ENCODE data around the gene FGF8.

DNA sequence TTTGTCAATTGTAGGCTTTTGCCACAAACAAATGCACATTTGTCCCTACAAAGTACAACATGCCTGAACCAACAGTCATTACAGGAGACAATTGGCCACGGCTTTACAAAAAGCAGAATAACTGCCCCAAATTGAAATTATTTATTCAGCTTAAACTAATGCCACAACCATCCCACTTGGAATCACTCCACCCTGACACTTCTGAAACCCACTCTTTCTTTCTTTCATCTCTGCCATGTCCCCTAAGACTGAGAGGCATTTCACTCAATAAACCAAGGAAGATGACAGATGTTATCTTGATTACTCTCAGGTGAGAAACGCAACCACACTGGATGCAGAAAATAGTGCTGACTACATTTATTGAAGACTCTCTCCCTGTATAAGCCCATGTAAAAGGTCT lies 9.9 kb upstream of the FGF8 start:
- no peak for TF ChIP-seq POLR2A (IDR thresholded peaks at IDR 0.05)
- TF ChIP-seq, protein P1, sequence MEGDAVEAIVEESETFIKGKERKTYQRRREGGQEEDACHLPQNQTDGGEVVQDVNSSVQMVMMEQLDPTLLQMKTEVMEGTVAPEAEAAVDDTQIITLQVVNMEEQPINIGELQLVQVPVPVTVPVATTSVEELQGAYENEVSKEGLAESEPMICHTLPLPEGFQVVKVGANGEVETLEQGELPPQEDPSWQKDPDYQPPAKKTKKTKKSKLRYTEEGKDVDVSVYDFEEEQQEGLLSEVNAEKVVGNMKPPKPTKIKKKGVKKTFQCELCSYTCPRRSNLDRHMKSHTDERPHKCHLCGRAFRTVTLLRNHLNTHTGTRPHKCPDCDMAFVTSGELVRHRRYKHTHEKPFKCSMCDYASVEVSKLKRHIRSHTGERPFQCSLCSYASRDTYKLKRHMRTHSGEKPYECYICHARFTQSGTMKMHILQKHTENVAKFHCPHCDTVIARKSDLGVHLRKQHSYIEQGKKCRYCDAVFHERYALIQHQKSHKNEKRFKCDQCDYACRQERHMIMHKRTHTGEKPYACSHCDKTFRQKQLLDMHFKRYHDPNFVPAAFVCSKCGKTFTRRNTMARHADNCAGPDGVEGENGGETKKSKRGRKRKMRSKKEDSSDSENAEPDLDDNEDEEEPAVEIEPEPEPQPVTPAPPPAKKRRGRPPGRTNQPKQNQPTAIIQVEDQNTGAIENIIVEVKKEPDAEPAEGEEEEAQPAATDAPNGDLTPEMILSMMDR (IDR thresholded peaks at IDR 0.05): no peak

Data from vagina (tissue), 2 donors.